Hepatocyte (in vitro differentiated cells): ENCODE measurements around the gene VMP1. TPM values are rescaled to one million over a fixed set of nuclear protein-coding genes. Genes with fewer than 3 reads are reported as not detected.

ENCODE experiments used
- DNase-seq: peaks from one replicate; pipeline ENCODE4 v3.0.0-alpha.2; 2016; ENCODE audit warnings: low spot score
- H2AFZ ChIP-seq: fragments of 200-600 bp; sonication (generic); 2 replicates; pipeline ENCODE4 v1.6.0; 2016; ENCODE audit warnings: antibody characterized with exemption, mild to moderate bottlenecking
- H3K27ac ChIP-seq: fragments of 200-600 bp; sonication (generic); 2 replicates; pipeline ENCODE4 v1.5.1; 2016; ENCODE audit warnings: mild to moderate bottlenecking
- H3K27me3 ChIP-seq: fragments of 200-600 bp; sonication (generic); 2 replicates; pipeline ENCODE4 v1.6.1; 2016
- H3K36me3 ChIP-seq: fragments of 200-600 bp; sonication (generic); replicated peaks from 2 replicates; pipeline ENCODE4 v1.5.1; 2016; ENCODE audit warnings: low read depth; ENCODE audit not compliant: insufficient read depth
- H3K4me1 ChIP-seq: fragments of 200-600 bp; sonication (generic); 2 replicates; pipeline ENCODE4 v1.5.1; 2016; ENCODE audit warnings: mild to moderate bottlenecking, moderate library complexity; ENCODE audit not compliant: insufficient read depth
- H3K4me2 ChIP-seq: fragments of 200-600 bp; sonication (generic); 2 replicates; pipeline ENCODE4 v1.6.0; 2016
- H3K4me3 ChIP-seq: fragments of 200-600 bp; sonication (generic); 2 replicates; pipeline ENCODE4 v1.5.1; 2016; ENCODE audit warnings: mild to moderate bottlenecking
- H3K79me2 ChIP-seq: fragments of 200-600 bp; sonication (generic); 2 replicates; pipeline ENCODE4 v1.6.0; 2017; ENCODE audit warnings: mild to moderate bottlenecking
- H3K9me2 ChIP-seq: fragments of 200-600 bp; sonication (generic); replicated peaks from 2 replicates; pipeline ENCODE4 v1.6.0; 2017; ENCODE audit warnings: mild to moderate bottlenecking; ENCODE audit not compliant: insufficient read depth
- H3K9me3 ChIP-seq: fragments of 200-600 bp; sonication (generic); 2 replicates; pipeline ENCODE4 v1.5.1; 2016; ENCODE audit warnings: low read depth, mild to moderate bottlenecking
- H4K20me1 ChIP-seq: fragments of 200-600 bp; sonication (generic); 2 replicates; pipeline ENCODE4 v1.6.0; 2016; ENCODE audit warnings: mild to moderate bottlenecking; ENCODE audit not compliant: insufficient read depth, poor library complexity, severe bottlenecking
- EZH2 ChIP-seq: fragments of 200-600 bp; sonication (generic); IDR thresholded peaks from 2 replicates; pipeline ENCODE4 v1.6.1; 2016; ENCODE audit warnings: antibody characterized with exemption, mild to moderate bottlenecking, borderline replicate concordance
- EZH2phosphoT487 ChIP-seq: fragments of 200-600 bp; sonication (generic); IDR thresholded peaks from one replicate; pipeline ENCODE4 v1.6.1; 2018; ENCODE audit warnings: antibody characterized with exemption, mild to moderate bottlenecking, low read depth, moderate library complexity; ENCODE audit not compliant: unreplicated experiment, severe bottlenecking
- WGBS: methylation state at CpG from one replicate; pipeline ENCODE4 v1.1.6; 2016; ENCODE audit warnings: low lambda C conversion rate; ENCODE audit errors: missing lambda C conversion rate; 5-methylcytosine and 5-hydroxymethylcytosine counted together
- polyA plus RNA-seq: library from polyadenylated mRNA; unstranded; fragments of >200 nt; fragmentation: Nextera tagmentation; extraction: Ambion mirVana; gene quantifications from 2 replicates; pipeline ENCODE4 v1.2.1, GENCODE V29; 2016
- total RNA-seq: library from RNA; depleted of rRNA; stranded (reverse); fragments of >200 nt; gene quantifications from 2 replicates; pipeline ENCODE4 v1.2.3, GENCODE V29; 2014
- TF ChIP-seq, protein P1 (sequence below): fragments of 200-600 bp; sonication (generic); IDR thresholded peaks from 2 replicates; pipeline ENCODE4 v1.5.1; 2016; ENCODE audit warnings: antibody characterized with exemption, mild to moderate bottlenecking; ENCODE audit not compliant: poor library complexity

The VMP1 gene
- total and polyA plus RNA-seq, 2 experiments from 2014 or later: 139 to 479 TPM

DNA sequence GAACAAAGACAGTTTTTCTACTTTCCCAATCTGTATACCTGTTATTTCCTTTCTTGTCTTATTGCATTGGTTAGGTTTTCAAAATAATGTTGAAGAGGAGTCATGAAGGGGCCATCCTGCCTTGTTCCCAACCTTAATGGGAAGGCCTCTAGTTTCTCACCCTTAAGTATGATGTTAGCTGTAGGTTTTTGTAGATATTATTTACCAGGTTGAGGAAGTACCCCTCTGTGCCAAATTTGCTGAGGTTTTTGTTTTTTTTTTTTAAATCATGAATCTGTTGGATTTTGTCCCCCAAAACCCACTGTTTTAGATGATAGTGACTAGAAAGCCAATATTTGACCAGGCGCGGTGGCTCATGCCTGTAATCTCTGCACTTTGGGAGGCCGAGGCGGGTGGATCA is 36.4 kb downstream of the VMP1 start:
- H3K27me3 ChIP-seq: no peaks in the 10 kb centered on the region

DNA sequence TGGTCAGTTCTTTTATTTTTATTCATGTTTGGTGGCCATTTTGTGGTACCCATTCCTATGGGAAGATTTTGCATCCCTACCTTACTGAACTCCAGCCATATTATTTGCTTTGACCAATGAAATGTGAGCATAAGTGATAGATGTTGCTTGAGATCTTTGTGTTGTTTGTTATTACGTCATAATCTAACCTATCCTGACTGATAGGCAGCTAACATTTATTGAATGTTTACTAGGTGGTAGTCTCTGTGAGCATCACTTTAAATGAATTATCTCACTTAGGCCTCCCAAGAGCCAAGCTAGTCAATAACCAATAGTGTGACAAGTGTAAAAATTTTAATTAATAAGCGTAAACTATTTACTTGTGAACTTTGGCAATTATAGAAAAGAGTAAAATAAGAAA is 37.6 kb downstream of the VMP1 start:
- Histone ChIP-seq H3K4me3 (no peak overlapping the region), H3K4me1 (no peaks in the 10 kb centered on the region), H3K27me3 (no peaks in the 10 kb centered on the region), H4K20me1 (no peaks in the 10 kb centered on the region), H2AFZ (no peak overlapping the region), H3K4me2 (no peak overlapping the region), H3K79me2 (no peaks in the 10 kb centered on the region), H3K36me3 (no peaks in the 10 kb centered on the region), H3K27ac (no peak overlapping the region), H3K9me2 (no peaks in the 10 kb centered on the region), H3K9me3 (no peaks in the 10 kb centered on the region)
- no peak for DNase-seq
- 93% methylated on average over 2 of the region's 2 CpGs for WGBS
- TF ChIP-seq EZH2phosphoT487: no peak
- TF ChIP-seq, protein P1, sequence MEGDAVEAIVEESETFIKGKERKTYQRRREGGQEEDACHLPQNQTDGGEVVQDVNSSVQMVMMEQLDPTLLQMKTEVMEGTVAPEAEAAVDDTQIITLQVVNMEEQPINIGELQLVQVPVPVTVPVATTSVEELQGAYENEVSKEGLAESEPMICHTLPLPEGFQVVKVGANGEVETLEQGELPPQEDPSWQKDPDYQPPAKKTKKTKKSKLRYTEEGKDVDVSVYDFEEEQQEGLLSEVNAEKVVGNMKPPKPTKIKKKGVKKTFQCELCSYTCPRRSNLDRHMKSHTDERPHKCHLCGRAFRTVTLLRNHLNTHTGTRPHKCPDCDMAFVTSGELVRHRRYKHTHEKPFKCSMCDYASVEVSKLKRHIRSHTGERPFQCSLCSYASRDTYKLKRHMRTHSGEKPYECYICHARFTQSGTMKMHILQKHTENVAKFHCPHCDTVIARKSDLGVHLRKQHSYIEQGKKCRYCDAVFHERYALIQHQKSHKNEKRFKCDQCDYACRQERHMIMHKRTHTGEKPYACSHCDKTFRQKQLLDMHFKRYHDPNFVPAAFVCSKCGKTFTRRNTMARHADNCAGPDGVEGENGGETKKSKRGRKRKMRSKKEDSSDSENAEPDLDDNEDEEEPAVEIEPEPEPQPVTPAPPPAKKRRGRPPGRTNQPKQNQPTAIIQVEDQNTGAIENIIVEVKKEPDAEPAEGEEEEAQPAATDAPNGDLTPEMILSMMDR: no peak

More for the DNA sequence above, 36.4 kb downstream of the VMP1 start:
- H3K9me2 ChIP-seq: no peaks in the 10 kb centered on the region
- 97% methylated on average over 4 of the region's 4 CpGs for WGBS
- H3K9me3 ChIP-seq: no peaks in the 10 kb centered on the region
- no peak overlapping the region for H3K27ac ChIP-seq
- H3K4me3 ChIP-seq: no peak overlapping the region
- TF ChIP-seq, protein P1: no peak
- TF ChIP-seq EZH2: no peak
- TF ChIP-seq EZH2phosphoT487: no peak
- no peaks in the 10 kb centered on the region for H3K36me3 ChIP-seq
- no peak overlapping the region for H2AFZ ChIP-seq
- no peaks in the 10 kb centered on the region for H3K79me2 ChIP-seq
- H3K4me2 ChIP-seq: no peak overlapping the region
- DNase-seq: no peak
- no peaks in the 10 kb centered on the region for H3K4me1 ChIP-seq
- H4K20me1 ChIP-seq: no peaks in the 10 kb centered on the region

DNA sequence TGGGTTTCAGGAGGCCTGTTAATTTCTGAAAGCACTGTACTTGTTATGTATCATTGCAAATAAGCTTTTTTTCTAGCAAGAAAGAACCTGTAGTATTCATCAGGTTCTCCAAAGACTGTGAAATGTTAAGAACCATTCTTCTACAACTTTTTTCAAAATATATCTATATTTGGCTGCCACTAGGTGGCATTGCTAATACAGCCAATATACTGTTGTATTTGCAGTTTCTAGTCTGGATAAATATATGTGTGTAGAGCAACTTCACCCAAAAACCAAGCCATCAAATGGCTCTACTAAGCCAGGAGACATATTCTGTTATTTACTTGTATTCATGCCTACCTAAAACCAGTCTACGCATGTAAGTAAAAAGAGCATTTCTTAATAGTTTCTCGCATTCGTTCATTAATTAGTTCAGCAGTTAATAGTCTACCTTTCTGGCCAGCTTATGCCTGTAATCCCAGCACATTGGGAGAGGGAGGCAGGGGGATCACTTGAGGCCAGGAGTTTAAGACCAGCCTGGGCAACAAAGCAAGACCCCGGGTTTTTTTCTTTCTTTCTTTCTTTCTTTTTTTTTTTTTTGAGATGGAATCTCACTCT is 39.5 kb downstream of the VMP1 start:
- H4K20me1 ChIP-seq: no peaks in the 10 kb centered on the region

More for the DNA sequence above, 39.5 kb downstream of the VMP1 start:
- Histone ChIP-seq H2AFZ (no peak overlapping the region), H3K4me1 (no peaks in the 10 kb centered on the region), H3K9me2 (no peaks in the 10 kb centered on the region), H3K27ac (no peak overlapping the region), H3K9me3 (no peaks in the 10 kb centered on the region), H3K36me3 (no peaks in the 10 kb centered on the region), H3K79me2 (no peaks in the 10 kb centered on the region), H3K4me3 (no peak overlapping the region), H3K27me3 (no peaks in the 10 kb centered on the region), H3K4me2 (no peak overlapping the region)
- no peak for TF ChIP-seq EZH2phosphoT487
- TF ChIP-seq, protein P1: peak; percentile 74
- WGBS: 94% methylated on average over 4 of the region's 4 CpGs
- peak; percentile 58 for DNase-seq
